MM.1S (cell line): Measurements from ENCODE around the gene STAMBP.
"Not testable (repeated sequence)": the region's sequence is repeated elsewhere in the genome, so short reads cannot be mapped to it uniquely, and the experiment has no call there.

ENCODE experiments used
- EZH2 ChIP-seq: fragments of 300-600 bp; sonication (generic); optimal IDR thresholded peaks from 2 replicates; pipeline ENCODE3; 2017; ENCODE audit warnings: low read depth, mild to moderate bottlenecking, antibody characterized with exemption, low read length, mixed read lengths
- EZH2phosphoT487 ChIP-seq: fragments of 300-600 bp; sonication (generic); IDR thresholded peaks from 2 replicates; pipeline ENCODE4 v1.6.1; 2018; ENCODE audit warnings: antibody characterized with exemption, low read length
- TF ChIP-seq, protein P1 (sequence below): fragments of 300-600 bp; sonication (generic); IDR thresholded peaks from 2 replicates; pipeline ENCODE4 v1.5.1; 2016; ENCODE audit warnings: antibody characterized with exemption, low read length, mixed read lengths

- TF ChIP-seq, protein P1, sequence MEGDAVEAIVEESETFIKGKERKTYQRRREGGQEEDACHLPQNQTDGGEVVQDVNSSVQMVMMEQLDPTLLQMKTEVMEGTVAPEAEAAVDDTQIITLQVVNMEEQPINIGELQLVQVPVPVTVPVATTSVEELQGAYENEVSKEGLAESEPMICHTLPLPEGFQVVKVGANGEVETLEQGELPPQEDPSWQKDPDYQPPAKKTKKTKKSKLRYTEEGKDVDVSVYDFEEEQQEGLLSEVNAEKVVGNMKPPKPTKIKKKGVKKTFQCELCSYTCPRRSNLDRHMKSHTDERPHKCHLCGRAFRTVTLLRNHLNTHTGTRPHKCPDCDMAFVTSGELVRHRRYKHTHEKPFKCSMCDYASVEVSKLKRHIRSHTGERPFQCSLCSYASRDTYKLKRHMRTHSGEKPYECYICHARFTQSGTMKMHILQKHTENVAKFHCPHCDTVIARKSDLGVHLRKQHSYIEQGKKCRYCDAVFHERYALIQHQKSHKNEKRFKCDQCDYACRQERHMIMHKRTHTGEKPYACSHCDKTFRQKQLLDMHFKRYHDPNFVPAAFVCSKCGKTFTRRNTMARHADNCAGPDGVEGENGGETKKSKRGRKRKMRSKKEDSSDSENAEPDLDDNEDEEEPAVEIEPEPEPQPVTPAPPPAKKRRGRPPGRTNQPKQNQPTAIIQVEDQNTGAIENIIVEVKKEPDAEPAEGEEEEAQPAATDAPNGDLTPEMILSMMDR, result not testable (repeated sequence)
- TF ChIP-seq EZH2, EZH2phosphoT487: not testable (repeated sequence)
Measured at GRCh38 chr2:73783402-73783801, 45.4 kb upstream of the STAMBP start.
